ENCODE data around the gene NRG2. TPM values are rescaled to one million over a fixed set of nuclear protein-coding genes. Genes with fewer than 3 reads are reported as not detected.

The NRG2 gene
- total and polyA plus RNA-seq, 12 donors = 1.8 to 16.7 (median 8.4) TPM

- Histone ChIP-seq H3K4me1 (replicated peaks in 1 of 2) (no peaks in the 10 kb centered on the region), H3K4me3 (no peak overlapping the region), H3K27me3 (no peaks in the 10 kb centered on the region), H3K9me3 (replicated peaks in 1 of 3) (no peaks in the 10 kb centered on the region), H3K36me3 (replicated peaks in 1 of 2) (peaks cover 0 to 12% of the 10 kb centered on the region in 2 donors), H3K27ac (no peak overlapping the region)
- no peak for DNase-seq
- TF ChIP-seq POLR2A (IDR thresholded peaks at IDR 0.05) = no peak
- TF ChIP-seq, protein P1, sequence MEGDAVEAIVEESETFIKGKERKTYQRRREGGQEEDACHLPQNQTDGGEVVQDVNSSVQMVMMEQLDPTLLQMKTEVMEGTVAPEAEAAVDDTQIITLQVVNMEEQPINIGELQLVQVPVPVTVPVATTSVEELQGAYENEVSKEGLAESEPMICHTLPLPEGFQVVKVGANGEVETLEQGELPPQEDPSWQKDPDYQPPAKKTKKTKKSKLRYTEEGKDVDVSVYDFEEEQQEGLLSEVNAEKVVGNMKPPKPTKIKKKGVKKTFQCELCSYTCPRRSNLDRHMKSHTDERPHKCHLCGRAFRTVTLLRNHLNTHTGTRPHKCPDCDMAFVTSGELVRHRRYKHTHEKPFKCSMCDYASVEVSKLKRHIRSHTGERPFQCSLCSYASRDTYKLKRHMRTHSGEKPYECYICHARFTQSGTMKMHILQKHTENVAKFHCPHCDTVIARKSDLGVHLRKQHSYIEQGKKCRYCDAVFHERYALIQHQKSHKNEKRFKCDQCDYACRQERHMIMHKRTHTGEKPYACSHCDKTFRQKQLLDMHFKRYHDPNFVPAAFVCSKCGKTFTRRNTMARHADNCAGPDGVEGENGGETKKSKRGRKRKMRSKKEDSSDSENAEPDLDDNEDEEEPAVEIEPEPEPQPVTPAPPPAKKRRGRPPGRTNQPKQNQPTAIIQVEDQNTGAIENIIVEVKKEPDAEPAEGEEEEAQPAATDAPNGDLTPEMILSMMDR (IDR thresholded peaks at IDR 0.05) = no peak
- intact Hi-C loops (cut with DNase I) = no loop called here
- 96 to 98% (median 96%) methylated on average over 6 to 8 of the region's 8 CpGs for WGBS, 4 donors
Observed at GRCh38 chr5:139855451-139855850, 187.6 kb downstream of the NRG2 start.

DNA sequence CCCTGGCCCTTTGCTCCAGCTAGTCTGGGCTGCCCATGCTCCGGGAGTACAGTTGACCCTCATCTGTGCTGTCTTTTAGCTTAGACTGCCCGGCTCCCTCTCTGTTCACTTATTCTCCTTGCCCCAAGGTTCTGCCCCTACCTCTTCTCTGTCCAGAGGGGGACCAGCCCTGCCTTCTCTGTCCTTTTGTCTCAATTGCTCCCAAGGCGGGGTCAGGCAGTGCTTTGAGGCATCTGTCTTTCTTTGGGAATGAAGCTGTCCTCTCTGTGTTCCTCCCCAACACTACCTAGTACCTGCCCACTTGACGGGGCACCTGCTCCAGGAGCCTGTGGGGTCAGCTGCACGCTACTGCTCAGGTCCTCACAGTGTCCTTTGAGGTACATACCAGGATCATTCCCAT, 188.1 kb downstream of the NRG2 start:
- no peak for DNase-seq
- no peaks in the 10 kb centered on the region for H3K4me1 ChIP-seq (replicated peaks in 1 of 2)
- H3K4me3 ChIP-seq = no peak overlapping the region
- TF ChIP-seq POLR2A (IDR thresholded peaks at IDR 0.05) = no peak
- TF ChIP-seq, protein P1 (IDR thresholded peaks at IDR 0.05) = no peak
- no peaks in the 10 kb centered on the region for H3K9me3 ChIP-seq (replicated peaks in 1 of 3)
- H3K27ac ChIP-seq = no peak overlapping the region
- WGBS, 4 donors = 96 to 98% (median 97%) methylated on average over 5 of the region's 5 CpGs
- intact Hi-C loops (cut with DNase I) = no loop called here
- H3K27me3 ChIP-seq = no peaks in the 10 kb centered on the region
- H3K36me3 ChIP-seq (replicated peaks in 1 of 2) = peaks cover 0 to 12% of the 10 kb centered on the region in 2 donors

- H3K9me3 ChIP-seq (replicated peaks in 1 of 3) = no peaks in the 10 kb centered on the region
- 95 to 98% (median 97%) methylated on average over 7 of the region's 7 CpGs for WGBS, 4 donors
- no peak for DNase-seq
- TF ChIP-seq POLR2A (IDR thresholded peaks at IDR 0.05) = no peak
- TF ChIP-seq, protein P1 (IDR thresholded peaks at IDR 0.05) = no peak
- H3K4me3 ChIP-seq = no peak overlapping the region
- H3K27ac ChIP-seq = no peak overlapping the region
- intact Hi-C loops (cut with DNase I) = no loop called here
- peaks cover 0 to 12% of the 10 kb centered on the region in 2 donors for H3K36me3 ChIP-seq (replicated peaks in 1 of 2)
- H3K4me1 ChIP-seq (replicated peaks in 1 of 2) = no peaks in the 10 kb centered on the region
- no peaks in the 10 kb centered on the region for H3K27me3 ChIP-seq
Observed at GRCh38 chr5:139854029-139854605, 189.0 kb downstream of the NRG2 start.

DNA sequence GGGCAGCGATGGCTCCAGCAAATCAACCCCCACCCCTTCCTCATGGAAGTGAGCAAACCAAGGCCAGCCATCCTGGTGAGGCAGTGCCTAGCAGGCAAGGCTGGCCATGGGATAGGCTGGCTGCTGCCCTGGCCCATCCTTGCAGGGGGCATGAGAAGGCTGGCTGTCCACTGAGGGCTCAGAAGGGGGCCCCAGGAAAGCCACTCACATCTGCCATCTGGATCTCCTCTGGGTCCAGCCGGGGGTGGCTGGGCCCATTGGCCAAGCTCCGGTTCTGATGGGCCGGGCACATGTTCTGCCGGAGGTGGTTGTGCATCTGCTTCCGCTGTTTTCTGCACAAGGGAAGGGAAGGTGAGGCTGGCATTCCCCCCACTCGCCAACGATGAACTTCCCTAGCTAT, 190.4 kb downstream of the NRG2 start:
- DNase-seq = no peak
- Histone ChIP-seq H3K4me3 (no peak overlapping the region), H3K36me3 (replicated peaks in 1 of 2) (peaks cover 0 to 12% of the 10 kb centered on the region in 2 donors), H3K9me3 (replicated peaks in 1 of 3) (no peaks in the 10 kb centered on the region), H3K27ac (no peak overlapping the region), H3K4me1 (replicated peaks in 1 of 2) (no peaks in the 10 kb centered on the region), H3K27me3 (no peaks in the 10 kb centered on the region)
- intact Hi-C loops (cut with DNase I) = no loop called here
- WGBS, 4 donors = 93 to 95% (median 95%) methylated on average over 3 to 8 of the region's 8 CpGs
- TF ChIP-seq, protein P1 (IDR thresholded peaks at IDR 0.05) = no peak
- no peak for TF ChIP-seq POLR2A (IDR thresholded peaks at IDR 0.05)

All from adrenal gland (tissue), 12 donors.